Activated CD8-positive, alpha-beta memory T cell treated with anti-CD3 and anti-CD28 coated beads, Interleukin-2, amount 50 U/mL, for 4 hours (primary cell): ENCODE results near the gene INPP5E.
A peak's percentile ranks its signal among the peaks of the same experiment; 100 is the strongest.

Experiments used
- DNase-seq: peaks from one replicate; pipeline ENCODE4 v3.0.0-alpha.2; 2020

The INPP5E gene

GRCh38 chr9:136439481-136440408 lies at the start of gene INPP5E:
TSS of gene INPP5E (minus strand) at chr9:136439845. CDS start at chr9:136439419, 426 bp downstream.
- peak; percentile 86 for DNase-seq

- DNase-seq: peak; percentile 79
Observed at GRCh38 chr9:136488247-136489214, 48.9 kb upstream of the INPP5E start.

- DNase-seq: no peak
Observed at GRCh38 chr9:136487672-136488071, 48.0 kb upstream of the INPP5E start.

GRCh38 chr9:136486823-136487620 lies 47.4 kb upstream of the INPP5E start:
- DNase-seq: no peak

- no peak for DNase-seq
Observed at GRCh38 chr9:136486131-136486530, 46.5 kb upstream of the INPP5E start.

- DNase-seq: peak; percentile 83
Observed at GRCh38 chr9:136485049-136486045, 45.7 kb upstream of the INPP5E start.

GRCh38 chr9:136484153-136485048 lies 44.8 kb upstream of the INPP5E start:
- peak; percentile 38 for DNase-seq

GRCh38 chr9:136483589-136484152 lies 44.0 kb upstream of the INPP5E start:
- peak; percentile 96 for DNase-seq

GRCh38 chr9:136482793-136483588 lies 43.3 kb upstream of the INPP5E start, which contains the start of gene SEC16A:
TSS of gene SEC16A (minus strand) at chr9:136483040. CDS start at chr9:136477615, 5,425 bp downstream.
- DNase-seq: peak; percentile 100

GRCh38 chr9:136482046-136482792 lies 42.6 kb upstream of the INPP5E start:
- DNase-seq: no peak

GRCh38 chr9:136481558-136481957 lies 41.9 kb upstream of the INPP5E start:
- DNase-seq: no peak

GRCh38 chr9:136476369-136477150 lies 36.9 kb upstream of the INPP5E start:
- DNase-seq: no peak

- DNase-seq: no peak
Observed at GRCh38 chr9:136474974-136475865, 35.6 kb upstream of the INPP5E start.

- DNase-seq: no peak
Observed at GRCh38 chr9:136474021-136474640, 34.5 kb upstream of the INPP5E start.

GRCh38 chr9:136473354-136473721 lies 33.7 kb upstream of the INPP5E start:
- no peak for DNase-seq
